PFSK-1 (cell line): ENCODE data around the gene TESMIN.

Source experiments
- FOXP2 ChIP-seq: optimal IDR thresholded peaks from 2 replicates; pipeline ENCODE3; 2011; ENCODE audit warnings: borderline replicate concordance, control low read depth, inconsistent platforms; ENCODE audit not compliant: insufficient read depth; ENCODE audit errors: extremely low read length, extremely low read depth
- POLR2AphosphoS5 ChIP-seq: IDR thresholded peaks from 2 replicates; pipeline ENCODE4 v1.6.1; 2012; ENCODE audit warnings: low read depth, mild to moderate bottlenecking, control low read depth, low read length, moderate library complexity
- REST ChIP-seq, 2 experiments: IDR thresholded peaks; 2 replicates each; pipeline versions ENCODE4 v1.6.1 to v1.8.0; 2011 to 2012; ENCODE audit warnings: low read depth in 2 of 2, low read length in 2 of 2, control low read depth in 1 of 2, inconsistent platforms in 1 of 2, mild to moderate bottlenecking in 1 of 2, moderate library complexity in 1 of 2; ENCODE audit not compliant: insufficient read depth in 1 of 2
- SIN3A ChIP-seq: IDR thresholded peaks from 2 replicates; pipeline ENCODE4 v1.6.1; 2012; ENCODE audit warnings: mild to moderate bottlenecking, low read length, moderate library complexity, borderline replicate concordance; ENCODE audit not compliant: insufficient read depth
- TAF1 ChIP-seq: IDR thresholded peaks from 2 replicates; pipeline ENCODE4 v1.6.1; 2012; ENCODE audit warnings: low read length, control low read depth, borderline replicate concordance; ENCODE audit not compliant: insufficient read depth

The TESMIN gene

DNA sequence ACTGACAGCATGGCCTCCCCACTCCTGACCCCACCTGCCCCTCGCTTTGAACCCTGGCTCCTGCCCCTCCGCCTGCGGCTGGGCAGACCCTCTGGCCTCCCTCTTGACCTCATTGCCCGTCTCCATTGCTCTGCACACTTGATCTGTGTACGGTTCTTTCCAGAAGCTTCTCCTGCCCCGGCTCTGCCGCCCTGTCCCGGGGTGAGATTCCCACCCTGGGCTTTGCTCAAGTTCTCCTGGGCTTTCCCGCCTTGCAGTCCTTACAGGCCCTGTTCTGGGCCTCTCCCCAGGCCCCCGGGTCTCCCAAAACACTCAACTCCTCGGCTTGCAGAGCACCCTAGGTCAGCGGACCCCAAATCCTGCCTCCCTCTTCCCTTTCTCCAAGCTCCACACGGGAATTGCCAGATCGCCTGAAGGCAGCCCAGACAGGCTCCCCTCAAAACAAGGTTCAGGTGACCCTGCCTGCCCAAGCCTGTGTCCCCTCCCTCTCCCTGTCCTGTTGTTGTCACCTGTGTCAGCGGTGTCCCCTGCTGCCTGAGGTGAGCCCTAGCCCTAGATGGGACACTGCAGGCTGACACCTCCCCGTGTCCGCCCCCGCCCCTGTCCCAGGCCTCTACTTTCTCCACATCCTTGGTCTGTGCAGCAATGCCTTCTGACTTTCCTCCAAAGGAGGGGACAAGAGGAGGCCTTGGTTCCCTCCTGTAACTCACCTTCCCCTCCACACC, 65.5 kb downstream of the TESMIN start:
- TF ChIP-seq FOXP2 (no peak), REST (IDR thresholded peaks at IDR 0.05; ENCODE audit: insufficient read depth in 1 of 2, low read depth in 2 of 2, low read length in 2 of 2) (no peak), SIN3A (no peak), TAF1 (no peak), POLR2AphosphoS5 (no peak)

GRCh38 chr11:68684385-68685356, 66.6 kb downstream of the TESMIN start, which contains the start of gene GAL:
Gene GAL, plus strand, starts transcription at chr11:68684544. Its CDS starts 380 bp downstream, at chr11:68684924.
- no peak for TF ChIP-seq POLR2AphosphoS5
- TF ChIP-seq SIN3A, result no peak
- TF ChIP-seq FOXP2, result no peak
- TF ChIP-seq REST (IDR thresholded peaks at IDR 0.05; ENCODE audit: insufficient read depth in 1 of 2, low read depth in 2 of 2, low read length in 2 of 2), result no peak
- TF ChIP-seq TAF1, result no peak

- TF ChIP-seq POLR2AphosphoS5, result no peak
- TF ChIP-seq FOXP2, result no peak
- no peak for TF ChIP-seq TAF1
- TF ChIP-seq REST (IDR thresholded peaks at IDR 0.05; ENCODE audit: insufficient read depth in 1 of 2, low read depth in 2 of 2, low read length in 2 of 2), result no peak
- TF ChIP-seq SIN3A, result no peak
These were observed 67.6 kb downstream of the TESMIN start for GRCh38 chr11:68683536-68684384.

- TF ChIP-seq FOXP2 (no peak), POLR2AphosphoS5 (no peak), SIN3A (no peak), REST (IDR thresholded peaks at IDR 0.05; ENCODE audit: insufficient read depth in 1 of 2, low read depth in 2 of 2, low read length in 2 of 2) (no peak), TAF1 (no peak)
These were observed 68.2 kb downstream of the TESMIN start for GRCh38 chr11:68683121-68683520.
